Measurements from ENCODE around the gene USP6.
"Not testable (repeated sequence)": the region's sequence is repeated elsewhere in the genome, so short reads cannot be mapped to it uniquely, and the experiment has no call there.

USP6 gene

GRCh38 chr17:5121186-5121841, 5.5 kb downstream of the USP6 start:
- no peak for DNase-seq

- not testable (repeated sequence) for DNase-seq
These were observed 6.2 kb downstream of the USP6 start for GRCh38 chr17:5122056-5122455.

DNA sequence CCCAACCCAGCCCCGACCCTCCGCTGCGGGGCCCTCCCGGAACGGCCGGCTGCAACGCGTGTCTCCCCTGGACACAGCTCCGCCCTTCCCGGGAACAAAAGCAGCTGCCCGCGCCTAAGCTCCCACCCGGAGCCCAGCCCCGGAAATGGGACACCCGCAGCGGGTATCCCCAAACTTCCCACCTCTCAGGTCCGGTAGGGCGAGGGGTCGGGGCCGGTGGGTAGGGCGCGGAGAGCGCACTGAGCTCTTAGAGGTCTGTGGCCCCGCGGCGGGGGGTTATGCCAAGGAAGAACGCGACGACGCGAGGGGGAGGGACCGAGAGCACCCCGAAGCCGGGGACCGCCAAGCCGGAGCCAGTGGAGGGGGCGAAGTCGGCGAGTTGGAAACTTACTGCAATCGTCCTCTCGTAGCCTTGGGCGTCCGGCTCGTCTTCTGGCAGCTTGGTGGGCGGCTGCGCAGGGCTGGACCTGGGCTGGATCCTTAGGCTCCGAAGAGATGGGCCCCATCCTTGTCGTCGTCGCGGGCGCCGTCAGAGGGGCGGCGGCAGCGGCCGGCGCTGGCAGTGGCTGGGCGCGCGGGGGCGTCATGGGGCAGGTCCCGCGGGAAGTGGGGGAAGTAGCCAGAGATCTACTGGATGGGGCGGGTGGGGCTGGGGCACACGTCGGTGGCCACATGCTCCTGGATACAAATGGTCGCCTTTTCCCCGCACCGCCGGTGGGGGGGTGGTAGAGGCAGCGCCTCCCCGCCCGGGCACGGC, 6.9 kb downstream of the USP6 start:
- DNase-seq, result peak in 16 of 58 donors; percentile 4 to 59 (median 37)

GRCh38 chr17:5123343-5124124, 7.7 kb downstream of the USP6 start:
- DNase-seq, result peak in 3 of 58 donors; percentile 25 to 62 (median 33)

GRCh38 chr17:5124125-5124760, 8.4 kb downstream of the USP6 start:
- not testable (repeated sequence) for DNase-seq

- not testable (repeated sequence) for DNase-seq
These were observed 9.1 kb downstream of the USP6 start for GRCh38 chr17:5124896-5125295.

DNA sequence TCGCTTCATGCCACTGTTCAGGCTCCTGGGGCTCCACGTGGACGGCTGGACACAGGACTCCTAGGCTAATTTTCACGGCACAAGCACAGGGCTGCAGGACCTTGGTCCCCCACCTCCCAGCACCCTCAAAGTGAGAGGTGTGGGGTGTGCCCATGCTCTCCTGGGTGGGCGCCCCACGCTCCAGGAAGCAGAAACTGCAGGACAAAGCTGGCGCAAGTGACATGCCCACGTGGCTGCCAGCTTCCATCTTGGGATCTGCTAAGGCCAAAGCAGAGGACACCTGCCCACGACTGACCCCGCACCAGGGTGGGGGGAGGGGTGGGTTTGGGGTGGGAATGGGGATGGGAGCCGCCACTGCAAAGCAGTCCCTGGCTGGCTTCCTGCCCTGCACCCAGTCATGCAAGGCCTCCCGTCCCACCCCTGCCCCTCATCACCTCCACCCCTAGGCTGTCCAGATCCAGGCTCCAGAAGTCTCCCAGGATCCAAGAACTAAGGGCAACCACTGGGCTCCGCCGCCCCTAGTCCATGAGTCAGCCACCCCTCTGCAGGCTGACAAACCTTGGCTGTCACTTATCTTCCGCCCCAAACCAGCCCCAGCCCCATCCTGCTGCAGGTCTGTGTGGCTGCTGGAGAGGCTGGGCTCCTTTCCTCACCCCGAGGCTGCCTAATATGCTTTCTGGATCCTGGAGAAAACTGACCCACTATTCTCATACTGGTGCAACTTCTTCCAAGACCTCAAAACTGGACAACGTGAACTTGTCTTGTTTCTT, 11.1 kb downstream of the USP6 start:
- no peak for DNase-seq

DNA sequence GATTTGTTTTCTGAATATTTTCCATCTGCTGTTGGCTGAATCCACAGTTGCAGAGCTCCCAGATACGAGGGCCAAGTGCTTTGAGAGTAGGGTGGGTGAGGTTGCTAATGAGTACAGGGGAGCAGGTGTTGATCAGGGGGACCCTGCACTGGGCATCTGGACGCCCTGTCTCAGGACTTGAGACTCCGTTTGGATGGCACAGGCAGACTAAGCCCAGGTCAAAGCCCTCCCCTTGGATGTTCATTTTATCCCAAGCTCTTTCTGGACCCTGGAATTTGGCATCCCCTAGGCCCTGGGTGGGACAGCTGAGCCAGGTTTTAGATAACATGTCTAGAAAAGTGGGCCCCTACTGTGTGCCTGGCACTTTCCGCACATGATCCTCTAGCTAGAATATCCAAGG, 12.1 kb downstream of the USP6 start:
- no peak for DNase-seq

GRCh38 chr17:5128387-5128786, 12.6 kb downstream of the USP6 start:
- DNase-seq, result not testable (repeated sequence)

DNA sequence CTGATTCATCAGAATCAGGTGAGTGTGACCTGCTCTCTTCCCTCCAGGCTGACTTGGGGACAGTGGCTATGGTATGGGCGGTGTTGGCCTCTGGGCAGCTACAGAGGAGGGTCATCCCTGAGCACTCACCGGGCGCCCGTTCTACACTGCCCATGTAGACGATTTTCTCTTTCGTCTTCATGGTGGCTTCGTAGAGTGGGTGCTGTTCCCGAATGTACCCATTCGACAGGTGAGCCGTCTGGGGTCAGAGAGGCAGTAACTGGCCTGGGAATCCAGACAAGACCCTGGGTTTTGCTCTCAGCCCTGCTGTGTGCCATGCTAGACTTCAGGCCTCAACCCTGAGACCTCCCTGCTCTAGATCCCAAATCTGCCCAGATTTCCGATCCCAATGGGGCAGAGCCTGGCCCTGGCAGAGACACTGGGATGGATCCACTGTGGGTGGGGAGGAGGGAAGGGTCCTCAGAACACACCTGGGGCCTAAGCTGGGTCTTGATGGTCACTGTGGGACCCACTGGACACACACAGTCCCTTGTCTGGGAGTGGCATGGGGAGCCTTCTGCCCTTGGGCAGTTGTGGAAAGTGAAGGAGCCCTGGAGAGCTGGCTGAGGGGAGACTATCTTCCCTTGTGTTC, 13.2 kb downstream of the USP6 start:
- no peak for DNase-seq

DNA sequence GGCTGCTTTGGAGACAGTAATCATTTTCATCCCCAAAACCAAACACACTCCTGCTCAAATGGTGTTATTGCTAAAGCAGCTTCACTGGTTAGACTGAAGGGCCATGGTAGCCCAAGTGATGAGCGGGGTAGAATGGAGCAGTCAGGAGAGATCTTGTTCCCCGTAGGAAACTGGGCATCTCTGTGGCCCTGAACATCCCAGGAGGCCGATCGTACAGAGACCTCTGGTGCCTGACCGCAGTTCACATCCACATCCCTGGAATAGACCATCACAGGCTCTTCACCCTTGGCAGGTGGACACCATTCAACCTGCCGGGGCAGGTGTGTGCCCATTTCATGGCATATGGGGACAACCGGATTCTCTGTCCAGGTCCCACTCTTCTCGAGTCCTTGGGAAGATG, 13.9 kb downstream of the USP6 start:
- not testable (repeated sequence) for DNase-seq

DNA sequence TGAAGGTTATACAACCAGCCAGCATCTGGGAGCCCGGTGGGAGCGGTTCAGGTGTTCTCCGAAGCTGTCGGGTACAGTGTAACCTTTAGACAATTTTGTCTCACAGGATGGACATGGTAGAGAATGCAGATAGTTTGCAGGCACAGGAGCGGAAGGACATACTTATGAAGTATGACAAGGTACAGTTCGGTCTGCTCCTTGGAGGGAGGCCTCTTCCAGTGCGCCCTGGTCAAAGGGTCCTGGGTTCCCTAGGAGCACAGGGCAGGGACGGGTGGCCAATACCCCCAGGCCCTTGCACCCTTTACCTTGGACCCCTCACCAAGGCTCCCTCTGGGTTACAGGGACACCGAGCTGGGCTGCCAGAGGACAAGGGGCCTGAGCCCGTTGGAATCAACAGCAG, 14.4 kb downstream of the USP6 start:
- not testable (repeated sequence) for DNase-seq

DNA sequence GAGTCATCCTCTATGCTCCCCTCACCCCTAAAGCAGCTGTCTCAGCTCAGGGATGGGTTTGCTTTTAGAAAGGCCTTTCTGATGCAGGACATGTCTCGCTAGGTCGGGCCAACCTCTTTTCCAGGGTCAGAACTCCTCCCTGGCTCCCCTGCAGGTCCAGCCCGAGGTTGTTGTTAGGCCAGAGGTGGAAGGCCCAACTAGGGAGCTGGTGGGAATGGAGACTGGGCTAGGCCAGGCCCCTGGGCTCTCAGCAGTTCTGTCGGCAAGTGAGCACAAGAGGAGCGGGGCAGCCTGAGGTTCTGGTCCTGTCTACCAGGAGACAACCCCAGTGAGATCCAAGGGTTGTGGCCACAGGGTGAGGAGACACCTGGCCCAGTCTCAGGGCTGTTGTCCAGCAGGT, 14.9 kb downstream of the USP6 start:
- not testable (repeated sequence) for DNase-seq

DNA sequence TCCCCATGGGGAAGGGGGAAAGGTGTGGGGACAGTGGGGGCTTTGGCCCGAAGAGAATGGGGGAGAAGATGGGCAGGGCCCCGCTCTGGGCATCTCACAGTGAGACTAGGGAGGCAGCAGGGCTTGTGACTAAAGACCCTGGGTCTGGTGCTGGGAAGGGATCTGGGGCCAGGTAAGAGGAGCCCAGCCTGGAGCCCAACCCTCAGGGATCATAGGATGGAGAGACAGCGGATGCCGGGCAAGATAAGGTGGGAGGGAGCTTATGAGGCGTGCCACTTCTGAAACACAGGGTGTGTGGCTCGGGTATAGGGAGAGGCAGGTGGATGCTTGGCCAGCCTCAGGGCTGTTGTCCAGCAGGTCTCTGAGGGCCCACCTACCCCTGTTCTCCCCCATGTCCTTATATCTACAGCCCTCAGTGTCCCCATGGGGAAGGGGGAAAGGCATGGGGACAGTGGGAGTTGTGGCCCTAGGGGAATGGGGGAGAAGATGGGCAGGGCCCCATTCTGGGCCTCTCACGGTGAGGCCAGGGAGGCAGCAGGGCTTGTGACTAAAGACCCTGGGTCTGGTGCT, 15.4 kb downstream of the USP6 start:
- DNase-seq, result no peak

GRCh38 chr17:5131799-5132502, 16.1 kb downstream of the USP6 start:
- not testable (repeated sequence) for DNase-seq

- not testable (repeated sequence) for DNase-seq
These were observed 16.8 kb downstream of the USP6 start for GRCh38 chr17:5132503-5133225.

GRCh38 chr17:5133311-5133710, 17.5 kb downstream of the USP6 start:
- no peak for DNase-seq

- not testable (repeated sequence) for DNase-seq
These were observed 18.1 kb downstream of the USP6 start for GRCh38 chr17:5133961-5134360.
